ENCODE measurements around the gene SLC44A1. TPM values are rescaled to one million over a fixed set of nuclear protein-coding genes. Genes with fewer than 3 reads are reported as not detected.
"Not testable (repeated sequence)": the region's sequence is repeated elsewhere in the genome, so short reads cannot be mapped to it uniquely, and the experiment has no call there.

SLC44A1 gene
- total and polyA plus RNA-seq, 9 donors, result 12.4 to 20.8 (median 15.5) TPM

DNA sequence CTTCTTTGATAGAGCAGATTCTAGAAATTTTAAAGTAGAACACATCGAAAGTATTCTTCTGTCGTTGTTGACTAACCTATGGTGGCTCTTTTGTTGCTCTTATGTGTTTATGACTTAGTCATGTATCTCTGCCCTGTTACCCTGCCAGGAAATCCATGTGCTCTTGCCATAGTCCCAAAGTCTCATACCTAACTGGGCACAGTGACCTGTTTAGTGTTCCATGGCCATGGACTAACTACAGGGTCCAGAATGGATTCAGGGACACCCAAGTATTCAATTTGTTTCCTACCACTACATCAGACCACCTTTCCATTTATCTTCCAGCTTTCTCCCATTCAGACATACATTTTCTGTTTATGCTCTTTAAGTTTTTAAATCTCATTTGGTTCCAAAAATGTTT, 18.0 kb downstream of the SLC44A1 start:
- no peak for DNase-seq
- no peak overlapping the region for H3K4me3 ChIP-seq (ENCODE audit: low read length)
- no peaks in the 10 kb centered on the region for H3K36me3 ChIP-seq (ENCODE audit: control insufficient read depth, insufficient read depth, low read length)
- H3K9me3 ChIP-seq (replicated peaks; ENCODE audit: control insufficient read depth, low read depth, low read length), result no peaks in the 10 kb centered on the region
- no peak overlapping the region for H3K27ac ChIP-seq (ENCODE audit: low read length)
- H3K4me1 ChIP-seq (ENCODE audit: control insufficient read depth, insufficient read depth, low read length), result no peaks in the 10 kb centered on the region
- no peaks in the 10 kb centered on the region for H3K27me3 ChIP-seq (ENCODE audit: control insufficient read depth, insufficient read depth, low read length)
- WGBS (ENCODE audit: insufficient coverage), result no CpG with 5 or more reads among the region's 2 CpGs

DNA sequence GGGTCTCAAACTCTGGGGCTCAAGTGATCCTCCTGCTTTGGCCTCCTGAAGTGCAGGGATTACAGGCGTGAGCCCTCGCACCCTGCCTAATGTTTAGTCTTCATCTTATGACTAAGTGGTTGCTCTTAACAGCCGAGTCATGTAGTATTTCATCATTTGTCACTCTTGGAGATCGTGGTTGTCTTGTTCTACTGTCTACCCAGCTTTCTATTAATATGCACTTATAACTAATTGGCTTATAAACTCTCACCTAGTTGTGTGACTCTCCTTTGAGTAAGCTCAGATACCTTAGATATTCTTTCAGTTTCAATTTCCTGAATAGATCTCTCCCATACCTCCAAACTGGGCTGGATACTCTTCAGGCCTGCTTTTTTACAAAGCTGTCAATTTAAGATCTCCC, 19.9 kb downstream of the SLC44A1 start:
- WGBS (ENCODE audit: insufficient coverage), result 93% methylated on average over 3 of the region's 4 CpGs
- DNase-seq, result no peak
- Histone ChIP-seq H3K9me3 (replicated peaks; ENCODE audit: control insufficient read depth, low read depth, low read length) (no peaks in the 10 kb centered on the region), H3K27me3 (ENCODE audit: control insufficient read depth, insufficient read depth, low read length) (no peaks in the 10 kb centered on the region), H3K36me3 (ENCODE audit: control insufficient read depth, insufficient read depth, low read length) (no peaks in the 10 kb centered on the region), H3K4me1 (ENCODE audit: control insufficient read depth, insufficient read depth, low read length) (no peaks in the 10 kb centered on the region), H3K4me3 (ENCODE audit: low read length) (no peak overlapping the region), H3K27ac (ENCODE audit: low read length) (no peak overlapping the region)

DNA sequence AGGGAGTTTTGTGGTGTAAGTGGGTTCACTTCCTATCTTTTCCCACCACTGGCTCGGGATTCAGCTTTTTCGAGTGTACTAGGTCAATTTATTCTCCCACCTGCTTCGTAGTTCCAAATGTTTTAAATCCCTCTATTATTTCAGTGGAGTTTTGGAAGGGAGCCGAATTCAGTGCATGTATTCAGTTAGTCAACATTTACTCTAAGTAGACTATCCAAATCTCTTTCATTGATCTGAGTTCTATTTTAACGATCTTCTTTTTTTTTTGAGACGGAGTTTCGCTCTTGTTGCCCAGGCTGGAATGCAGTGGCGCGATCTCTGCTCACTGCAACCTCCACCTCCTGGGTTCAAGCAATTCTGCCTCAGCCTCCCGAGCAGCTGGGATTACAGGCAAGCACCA, 23.8 kb downstream of the SLC44A1 start:
- H3K4me3 ChIP-seq (ENCODE audit: low read length); H3K4me1 ChIP-seq (ENCODE audit: control insufficient read depth, insufficient read depth, low read length); H3K36me3 ChIP-seq (ENCODE audit: control insufficient read depth, insufficient read depth, low read length); H3K27ac ChIP-seq (ENCODE audit: low read length); H3K9me3 ChIP-seq (replicated peaks; ENCODE audit: control insufficient read depth, low read depth, low read length); H3K27me3 ChIP-seq (ENCODE audit: control insufficient read depth, insufficient read depth, low read length); DNase-seq: not testable (repeated sequence)
- 100% methylated on average over 2 of the region's 10 CpGs for WGBS (ENCODE audit: insufficient coverage)

DNA sequence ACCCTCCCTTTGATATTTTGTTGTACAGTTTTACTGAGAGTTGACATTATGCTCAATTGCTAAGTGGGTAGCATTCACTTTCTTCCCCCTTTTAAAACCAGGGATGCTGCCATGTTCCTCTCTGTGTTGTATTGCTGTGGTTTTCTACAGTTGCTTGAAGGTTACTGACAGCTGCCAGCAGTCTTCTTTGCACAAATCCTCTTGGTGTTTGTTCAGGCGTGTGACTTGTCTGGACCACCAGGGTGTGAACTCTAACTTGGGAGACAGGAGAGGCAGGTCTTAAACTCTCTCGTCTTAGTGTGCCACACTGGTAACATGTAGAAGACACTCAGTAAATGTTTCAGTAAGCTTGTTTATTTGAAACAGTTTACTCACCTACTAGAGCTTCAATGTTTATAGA, 25.1 kb downstream of the SLC44A1 start:
- 80% methylated on average over 1 of the region's 2 CpGs for WGBS (ENCODE audit: insufficient coverage)
- no peaks in the 10 kb centered on the region for H3K9me3 ChIP-seq (replicated peaks; ENCODE audit: control insufficient read depth, low read depth, low read length)
- no peaks in the 10 kb centered on the region for H3K36me3 ChIP-seq (ENCODE audit: control insufficient read depth, insufficient read depth, low read length)
- H3K27me3 ChIP-seq (ENCODE audit: control insufficient read depth, insufficient read depth, low read length), result no peaks in the 10 kb centered on the region
- no peaks in the 10 kb centered on the region for H3K4me1 ChIP-seq (ENCODE audit: control insufficient read depth, insufficient read depth, low read length)
- H3K27ac ChIP-seq (ENCODE audit: low read length), result no peak overlapping the region
- DNase-seq, result no peak
- no peak overlapping the region for H3K4me3 ChIP-seq (ENCODE audit: low read length)

DNA sequence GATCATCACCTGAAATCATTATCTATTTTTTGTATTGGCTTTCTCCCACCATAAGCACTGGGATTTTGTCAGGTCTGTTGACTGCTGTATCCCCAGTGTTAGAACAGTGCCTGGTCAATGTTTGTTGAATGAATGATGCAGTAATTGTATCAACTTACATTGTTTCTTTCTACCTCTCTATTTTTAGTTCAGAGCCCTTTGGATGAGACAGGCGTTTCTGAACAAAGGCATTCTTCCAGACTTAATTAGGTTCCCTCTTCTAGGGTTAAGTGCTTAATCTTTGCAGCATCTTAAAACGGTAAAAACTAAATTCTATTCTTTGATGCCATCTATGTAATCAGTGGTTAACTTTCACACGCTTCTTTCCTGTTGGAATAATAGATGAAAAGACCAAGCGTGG, 26.3 kb downstream of the SLC44A1 start:
- Histone ChIP-seq H3K4me3 (ENCODE audit: low read length) (no peak overlapping the region), H3K4me1 (ENCODE audit: control insufficient read depth, insufficient read depth, low read length) (no peaks in the 10 kb centered on the region), H3K27me3 (ENCODE audit: control insufficient read depth, insufficient read depth, low read length) (no peaks in the 10 kb centered on the region), H3K27ac (ENCODE audit: low read length) (no peak overlapping the region), H3K9me3 (replicated peaks; ENCODE audit: control insufficient read depth, low read depth, low read length) (no peaks in the 10 kb centered on the region), H3K36me3 (ENCODE audit: control insufficient read depth, insufficient read depth, low read length) (no peaks in the 10 kb centered on the region)
- no CpG with 5 or more reads among the region's 4 CpGs for WGBS (ENCODE audit: insufficient coverage)
- DNase-seq, result no peak

DNA sequence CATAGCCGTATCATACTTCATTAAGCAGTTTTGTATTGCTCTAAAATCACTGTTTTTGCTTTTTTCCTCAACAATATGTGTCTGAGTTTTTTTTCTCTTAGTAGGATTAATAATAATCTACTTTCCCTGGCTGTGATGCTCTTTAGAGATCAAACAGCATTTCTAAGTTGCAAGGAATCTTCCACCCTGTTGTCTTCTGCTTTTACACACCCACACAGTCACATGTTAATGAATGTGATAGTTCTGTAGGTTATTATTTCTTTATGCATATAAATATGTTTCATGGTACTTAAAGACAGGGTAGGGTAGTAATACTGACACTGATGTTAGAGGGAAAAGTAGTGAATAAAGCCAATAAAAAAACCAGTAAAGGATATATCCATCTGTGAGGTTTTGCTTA, 29.3 kb downstream of the SLC44A1 start:
- H3K4me1 ChIP-seq (ENCODE audit: control insufficient read depth, insufficient read depth, low read length), result no peaks in the 10 kb centered on the region
- H3K27ac ChIP-seq (ENCODE audit: low read length), result no peak overlapping the region
- no peak overlapping the region for H3K4me3 ChIP-seq (ENCODE audit: low read length)
- no peaks in the 10 kb centered on the region for H3K27me3 ChIP-seq (ENCODE audit: control insufficient read depth, insufficient read depth, low read length)
- H3K9me3 ChIP-seq (replicated peaks; ENCODE audit: control insufficient read depth, low read depth, low read length), result no peaks in the 10 kb centered on the region
- DNase-seq, result no peak
- WGBS (ENCODE audit: insufficient coverage), result no CpG with 5 or more reads among the region's 1 CpG
- H3K36me3 ChIP-seq (ENCODE audit: control insufficient read depth, insufficient read depth, low read length), result no peaks in the 10 kb centered on the region

DNA sequence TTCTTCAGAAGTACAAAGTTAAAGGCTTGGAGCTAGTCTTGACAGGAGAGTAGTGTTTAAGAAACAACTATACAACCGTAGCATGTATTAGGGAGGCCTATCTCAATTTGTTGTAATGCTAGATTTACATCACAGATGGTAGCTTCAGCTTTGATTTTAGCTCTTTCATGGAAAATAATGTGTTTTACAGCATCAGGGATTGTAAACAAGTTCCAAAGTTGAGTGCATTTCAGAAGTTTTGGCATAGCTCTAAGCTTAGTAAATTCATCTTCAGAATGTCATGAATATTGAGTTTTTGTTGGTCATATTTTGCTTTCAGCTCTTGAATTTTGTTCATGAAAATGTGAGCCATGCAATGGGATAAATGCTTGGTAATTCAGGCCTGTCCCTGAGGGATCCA, 30.7 kb downstream of the SLC44A1 start:
- no peaks in the 10 kb centered on the region for H3K4me1 ChIP-seq (ENCODE audit: control insufficient read depth, insufficient read depth, low read length)
- DNase-seq, result peak; percentile 13

DNA sequence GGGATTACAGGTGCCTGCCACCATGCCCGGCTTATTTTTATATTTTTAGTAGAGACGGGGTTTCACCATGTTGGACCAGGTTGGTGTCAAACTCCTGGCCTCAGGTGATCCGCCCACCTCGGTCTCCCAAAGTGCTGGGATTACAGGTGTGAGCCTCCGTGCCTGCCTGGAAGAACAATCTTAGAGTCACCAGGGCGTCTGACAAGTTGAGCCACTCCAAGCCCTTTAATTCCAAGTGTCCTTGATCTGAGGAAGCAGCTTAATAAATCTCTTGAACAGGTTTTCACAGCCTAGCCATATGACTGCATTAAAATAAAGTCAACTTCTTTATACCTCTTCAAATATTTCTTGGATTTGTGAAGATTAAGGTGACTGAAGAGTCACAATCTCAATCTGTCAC, 31.5 kb downstream of the SLC44A1 start:
- H3K27ac ChIP-seq (ENCODE audit: low read length), result no peak overlapping the region
- no peaks in the 10 kb centered on the region for H3K27me3 ChIP-seq (ENCODE audit: control insufficient read depth, insufficient read depth, low read length)
- H3K4me1 ChIP-seq (ENCODE audit: control insufficient read depth, insufficient read depth, low read length), result no peaks in the 10 kb centered on the region
- H3K4me3 ChIP-seq (ENCODE audit: low read length), result no peak overlapping the region
- no peaks in the 10 kb centered on the region for H3K36me3 ChIP-seq (ENCODE audit: control insufficient read depth, insufficient read depth, low read length)
- no peaks in the 10 kb centered on the region for H3K9me3 ChIP-seq (replicated peaks; ENCODE audit: control insufficient read depth, low read depth, low read length)
- WGBS (ENCODE audit: insufficient coverage), result 75% methylated on average over 6 of the region's 6 CpGs
- DNase-seq, result no peak

More for the DNA sequence above, 30.7 kb downstream of the SLC44A1 start:
- Histone ChIP-seq H3K27me3 (ENCODE audit: control insufficient read depth, insufficient read depth, low read length) (no peaks in the 10 kb centered on the region), H3K27ac (ENCODE audit: low read length) (no peak overlapping the region), H3K36me3 (ENCODE audit: control insufficient read depth, insufficient read depth, low read length) (no peaks in the 10 kb centered on the region), H3K9me3 (replicated peaks; ENCODE audit: control insufficient read depth, low read depth, low read length) (no peaks in the 10 kb centered on the region), H3K4me3 (ENCODE audit: low read length) (no peak overlapping the region)
- no CpG with 5 or more reads among the region's 1 CpG for WGBS (ENCODE audit: insufficient coverage)

DNA sequence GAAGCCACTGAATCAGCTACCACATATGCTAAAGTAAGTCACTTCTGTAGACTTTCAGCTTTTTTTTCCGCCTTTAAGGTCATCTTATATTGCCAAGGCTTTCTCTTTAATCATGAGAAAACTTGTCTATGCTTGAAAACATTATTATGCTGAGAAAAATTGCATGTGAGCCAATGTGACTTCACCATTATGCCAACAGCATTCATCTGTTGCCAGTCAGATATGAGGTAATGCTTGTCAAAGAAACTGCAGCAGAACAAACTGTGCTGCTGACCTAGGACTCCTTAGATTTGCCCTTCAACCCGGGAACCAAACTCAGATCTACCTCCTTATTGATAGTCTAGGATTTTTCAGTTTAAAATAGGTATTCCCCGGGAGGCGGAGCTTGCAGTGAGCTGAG, 34.3 kb downstream of the SLC44A1 start:
- H3K27me3 ChIP-seq (ENCODE audit: control insufficient read depth, insufficient read depth, low read length), result no peaks in the 10 kb centered on the region
- no peaks in the 10 kb centered on the region for H3K9me3 ChIP-seq (replicated peaks; ENCODE audit: control insufficient read depth, low read depth, low read length)
- no peak overlapping the region for H3K4me3 ChIP-seq (ENCODE audit: low read length)
- no peaks in the 10 kb centered on the region for H3K4me1 ChIP-seq (ENCODE audit: control insufficient read depth, insufficient read depth, low read length)
- WGBS (ENCODE audit: insufficient coverage), result no CpG with 5 or more reads among the region's 4 CpGs
- no peak for DNase-seq
- H3K36me3 ChIP-seq (ENCODE audit: control insufficient read depth, insufficient read depth, low read length), result no peaks in the 10 kb centered on the region
- no peak overlapping the region for H3K27ac ChIP-seq (ENCODE audit: low read length)

DNA sequence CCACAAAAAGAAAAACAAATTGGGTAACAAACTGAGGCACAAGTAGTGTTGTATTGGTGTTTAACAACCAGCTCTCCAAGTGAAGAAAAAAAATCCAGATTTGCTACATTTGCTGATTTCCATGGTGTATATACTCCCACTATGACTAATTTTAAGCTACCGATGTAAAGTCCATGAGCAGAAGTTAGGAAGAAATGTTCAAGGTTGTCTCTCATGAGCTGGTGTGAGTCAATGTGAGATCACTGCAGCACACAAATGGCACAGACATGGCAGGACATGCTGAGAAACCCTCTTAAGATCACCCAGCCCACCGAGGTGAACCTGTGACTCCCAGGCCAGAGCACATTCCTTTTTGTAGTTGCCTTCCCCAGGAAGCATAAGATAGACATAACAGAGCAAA, 36.2 kb downstream of the SLC44A1 start:
- H3K27me3 ChIP-seq (ENCODE audit: control insufficient read depth, insufficient read depth, low read length), result no peaks in the 10 kb centered on the region
- no peak for DNase-seq
- no peaks in the 10 kb centered on the region for H3K4me1 ChIP-seq (ENCODE audit: control insufficient read depth, insufficient read depth, low read length)
- no peaks in the 10 kb centered on the region for H3K36me3 ChIP-seq (ENCODE audit: control insufficient read depth, insufficient read depth, low read length)
- no CpG with 5 or more reads among the region's 2 CpGs for WGBS (ENCODE audit: insufficient coverage)
- no peak overlapping the region for H3K27ac ChIP-seq (ENCODE audit: low read length)
- H3K9me3 ChIP-seq (replicated peaks; ENCODE audit: control insufficient read depth, low read depth, low read length), result no peaks in the 10 kb centered on the region
- H3K4me3 ChIP-seq (ENCODE audit: low read length), result no peak overlapping the region

DNA sequence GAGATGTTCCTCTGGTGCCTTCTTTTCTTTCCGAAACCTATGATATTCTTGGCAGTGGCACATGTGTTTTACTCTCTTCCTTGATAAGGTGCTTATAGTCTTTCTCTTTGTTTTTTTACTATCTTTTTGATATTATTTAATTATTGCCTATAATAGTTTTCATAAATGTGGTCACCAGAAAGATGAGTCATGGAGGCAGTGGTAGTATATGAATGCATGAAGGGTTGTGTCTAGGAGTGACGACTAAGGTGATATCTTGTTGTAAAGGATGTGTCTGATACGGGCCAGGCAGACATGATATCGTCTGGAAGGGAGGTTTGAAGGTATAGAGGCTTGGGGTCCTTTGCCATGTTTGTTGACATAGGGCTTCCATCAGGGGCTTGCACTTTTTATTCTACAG, 36.8 kb downstream of the SLC44A1 start:
- H3K27me3 ChIP-seq (ENCODE audit: control insufficient read depth, insufficient read depth, low read length), result no peaks in the 10 kb centered on the region
- no peaks in the 10 kb centered on the region for H3K36me3 ChIP-seq (ENCODE audit: control insufficient read depth, insufficient read depth, low read length)
- no peaks in the 10 kb centered on the region for H3K4me1 ChIP-seq (ENCODE audit: control insufficient read depth, insufficient read depth, low read length)
- WGBS (ENCODE audit: insufficient coverage), result 96% methylated on average over 3 of the region's 4 CpGs
- H3K27ac ChIP-seq (ENCODE audit: low read length), result no peak overlapping the region
- H3K9me3 ChIP-seq (replicated peaks; ENCODE audit: control insufficient read depth, low read depth, low read length), result no peaks in the 10 kb centered on the region
- H3K4me3 ChIP-seq (ENCODE audit: low read length), result no peak overlapping the region
- DNase-seq, result no peak
